Esophagus muscularis mucosa (tissue), 3 donors: ENCODE measurements around the gene GMEB2.

Experiments
- CTCF ChIP-seq, 3 experiments: fragments of 200-600 bp in 2 of 3; fragments of 450-650 bp in 1 of 3; sonication (generic) in 2 of 3; IDR thresholded peaks; one replicate each; pipeline ENCODE4 v1.5.1; 2017 to 2019; ENCODE audit warnings: antibody characterized with exemption in 3 of 3, mild to moderate bottlenecking in 2 of 3, moderate library complexity in 1 of 3
- POLR2AphosphoS5 ChIP-seq, 2 donors: sonication (generic); formaldehyde crosslinking; IDR thresholded peaks; one replicate each; pipeline ENCODE4 v1.6.1; 2017; ENCODE audit warnings: antibody characterized with exemption in 2 of 2

- TF ChIP-seq CTCF (IDR thresholded peaks at IDR 0.05) (no peak), POLR2AphosphoS5 (IDR thresholded peaks at IDR 0.05) (no peak)
Observed at GRCh38 chr20:63565699-63566335, 61.1 kb downstream of the GMEB2 start.
